ENCODE measurements around the gene ALCAM. TPM values are rescaled to one million over a fixed set of nuclear protein-coding genes. Genes with fewer than 3 reads are reported as not detected.

Gene ALCAM
- total and polyA plus RNA-seq, 2 of the 8 experiments (the other 6 are each of a cell fraction or from before 2014, with no cell fraction given), result 10.8 to 33.0 TPM

GRCh38 chr3:105440113-105440512, 73.4 kb downstream of the ALCAM start:
- Histone ChIP-seq H3K23ac (ENCODE audit: insufficient read length) (no peak overlapping the region), H3K4me3 (ENCODE audit: extremely low read depth in 1 of 4, insufficient read depth in 2 of 4, low read depth in 3 of 4, low read length in 4 of 4) (no peak overlapping the region), H2BK12ac (ENCODE audit: low read depth, low read length) (no peak overlapping the region), H4K20me1 (replicated peaks in 1 of 2; ENCODE audit: control insufficient read depth in 1 of 2, insufficient read depth in 2 of 2, low read length in 2 of 2) (no peaks in the 10 kb centered on the region), H3K9me3 (ENCODE audit: insufficient read depth in 2 of 2, low read depth in 1 of 2, low read length in 1 of 2) (peaks cover 0 to 7% of the 10 kb centered on the region in 2 experiments; a peak in 2 of 4 replicates), H3K27ac (ENCODE audit: low read depth, low read length) (no peak overlapping the region), H3K4me1 (replicated peaks in 1 of 4; ENCODE audit: control insufficient read depth in 3 of 4, insufficient read depth in 4 of 4, low read length in 3 of 4) (no peaks in the 10 kb centered on the region), H2AK5ac (ENCODE audit: low read depth, low read length) (no peak overlapping the region), H3K36me3 (ENCODE audit: control insufficient read depth in 2 of 4, insufficient read depth in 4 of 4, low read length in 3 of 4) (peaks cover 0 to 3% (median 0%) of the 10 kb centered on the region in 4 experiments; a peak in 1 of 8 replicates), H4K91ac (replicated peaks; ENCODE audit: insufficient read length, low read length) (no peak overlapping the region), H3K18ac (ENCODE audit: extremely low read depth, low read length) (no peak overlapping the region), H4K8ac (ENCODE audit: extremely low read depth, insufficient read depth, low read length) (no peak overlapping the region), H2BK20ac (ENCODE audit: low read length) (no peak overlapping the region), H4K5ac (ENCODE audit: insufficient read length, low read depth, low read length) (no peak overlapping the region), H3K79me2 (ENCODE audit: control insufficient read depth in 1 of 2, insufficient read depth in 2 of 2, low read length in 2 of 2) (no peaks in the 10 kb centered on the region; a peak in 1 of 4 replicates), H3K4ac (replicated peaks; ENCODE audit: insufficient read length, low read depth, low read length) (no peak overlapping the region), H2AFZ (ENCODE audit: low read length) (no peak overlapping the region), H2BK5ac (ENCODE audit: low read depth, low read length) (no peak overlapping the region), H3K14ac (ENCODE audit: insufficient read length) (no peak overlapping the region), H3K9ac (replicated peaks in 1 of 4; ENCODE audit: extremely low read depth in 1 of 4, low read depth in 3 of 4, low read length in 3 of 4) (no peak overlapping the region), H3K23me2 (ENCODE audit: low read depth, low read length) (no peaks in the 10 kb centered on the region), H2BK120ac (replicated peaks; ENCODE audit: low read depth, low read length) (no peak overlapping the region), H3K79me1 (ENCODE audit: low read depth, low read length) (no peaks in the 10 kb centered on the region; the same call in 1 of the 2 replicates), H3K4me2 (ENCODE audit: insufficient read depth in 1 of 2, low read depth in 2 of 2, low read length in 2 of 2) (no peak overlapping the region), H3K56ac (replicated peaks; ENCODE audit: insufficient read length, low read depth, low read length) (no peak overlapping the region), H2BK15ac (ENCODE audit: low read length) (no peak overlapping the region), H3K27me3 (replicated peaks in 1 of 4; ENCODE audit: control insufficient read depth in 3 of 4, extremely low read depth in 1 of 4, insufficient read depth in 3 of 4, low read length in 3 of 4) (no peaks in the 10 kb centered on the region)
- POLR2A ChIA-PET (ENCODE audit: partially characterized antibody), result no interaction called here
- FAIRE-seq (no peak), DNase-seq (ENCODE audit: low read depth in 1 of 2, low spot score in 2 of 2) (no peak)
- CTCF ChIA-PET (ENCODE audit: partially characterized antibody), result interaction anchor here (1.0 kb wide), 1 partner anchor 96 kb away, joined by 3 read pairs; no protein-coding TSS in a partner anchor
- WGBS, 2 experiments (ENCODE audit: extremely low coverage in 1 of 2, insufficient coverage in 1 of 2, insufficient read length in 1 of 2, insufficient replicate concordance in 2 of 2, low coverage in 1 of 2, low lambda C conversion rate in 2 of 2, missing lambda C conversion rate in 1 of 2), result 95% methylated on average over 3 of the region's 3 CpGs; no CpG with 5 or more reads in 1 of the 2 experiments
- TF ChIP-seq SRF (IDR thresholded peaks at IDR 0.05; ENCODE audit: low read depth, low read length) (no peak), RXRA (IDR thresholded peaks at IDR 0.05; ENCODE audit: insufficient read depth, low read depth, low read length) (no peak), RAD21 (IDR thresholded peaks at IDR 0.05 in 1 of 2, conservative IDR thresholded peaks at IDR 0.05 in 1 of 2; ENCODE audit: low read depth in 2 of 2, low read length in 2 of 2) (no peak), ASH2L (IDR thresholded peaks at IDR 0.05; ENCODE audit: low read length) (no peak), CTBP2 (IDR thresholded peaks at IDR 0.05; ENCODE audit: borderline replicate concordance, insufficient read depth, insufficient read length, low read length) (no peak)

Measured in H1 (cell line).